Naive thymus-derived CD4-positive, alpha-beta T cell (primary cell): ENCODE measurements around the gene FBXL12. TPM values are rescaled to one million over a fixed set of nuclear protein-coding genes. Genes with fewer than 3 reads are reported as not detected.

Source experiments
- ATAC-seq: fragments of 150-1000 bp; cut with Tn5 transposase; 2 replicates; pipeline ENCODE4 v1.10.0; 2021; ENCODE audit warnings: mild to moderate bottlenecking, moderate library complexity
- CTCF ChIA-PET: fragments of 350-600 bp; sonication (Branson Sonifier 250); formaldehyde crosslinking; loops from one replicate; lab custom pipeline; 2021; ENCODE audit warnings: antibody characterized with exemption; lab: Charles Lee
- POLR2A ChIA-PET: fragments of 350-600 bp; sonication (Branson Sonifier 250); formaldehyde crosslinking; loops from one replicate; lab custom pipeline; 2021; ENCODE audit warnings: antibody characterized with exemption, inconsistent platforms; lab: Charles Lee
- DNase-seq, 9 donors: peaks; one replicate each; pipeline versions ENCODE4 v3.0.0 to v3.0.0-alpha.2; 2020 to 2022; ENCODE audit warnings: mixed read lengths in 1 of 9
- H3K27ac ChIP-seq: one replicate; pipeline ENCODE4 v1.7.0; 2013; ENCODE audit warnings: mild to moderate bottlenecking, low read depth, low read length, moderate library complexity
- H3K27me3 ChIP-seq, 2 donors: one replicate each; pipeline ENCODE4 v1.7.0; 2013; ENCODE audit warnings: low read length in 2 of 2, mild to moderate bottlenecking in 2 of 2, moderate library complexity in 2 of 2; ENCODE audit not compliant: control insufficient read depth in 2 of 2, insufficient read depth in 2 of 2
- H3K36me3 ChIP-seq, 3 experiments: 1 replicate in 2 of 3; 2 replicates in 1 of 3; pipeline ENCODE4 v1.7.0; 2013; ENCODE audit warnings: low read length in 3 of 3, mild to moderate bottlenecking in 3 of 3, moderate library complexity in 1 of 3; ENCODE audit not compliant: insufficient read depth in 3 of 3, control insufficient read depth in 2 of 3
- H3K4me1 ChIP-seq, 2 donors: one replicate each; pipeline ENCODE4 v1.7.0; 2013; ENCODE audit warnings: low read length in 2 of 2, mild to moderate bottlenecking in 2 of 2, moderate library complexity in 1 of 2; ENCODE audit not compliant: control insufficient read depth in 2 of 2, insufficient read depth in 2 of 2
- H3K4me3 ChIP-seq: 2 replicates; pipeline ENCODE4 v1.7.0; 2013; ENCODE audit warnings: mild to moderate bottlenecking, low read length
- H3K9me3 ChIP-seq, 3 experiments: 1 replicate in 2 of 3; 2 replicates in 1 of 3; pipeline ENCODE4 v1.7.0; 2013; ENCODE audit warnings: low read length in 3 of 3; ENCODE audit not compliant: control insufficient read depth in 2 of 3
- H3K27ac Mint-ChIP-seq, 9 donors: one replicate each; pipeline ENCODE4 v1.8.0; 2020 to 2022; ENCODE audit warnings: mixed read lengths in 9 of 9, mild to moderate bottlenecking in 8 of 9, moderate library complexity in 5 of 9, inconsistent platforms in 2 of 9
- H3K27me3 Mint-ChIP-seq, 5 donors: one replicate each; pipeline ENCODE4 v1.8.0; 2021 to 2022; ENCODE audit warnings: mixed read lengths in 5 of 5, mild to moderate bottlenecking in 1 of 5
- H3K36me3 Mint-ChIP-seq, 5 donors: one replicate each; pipeline ENCODE4 v1.8.0; 2020 to 2022; ENCODE audit warnings: mixed read lengths in 5 of 5, mild to moderate bottlenecking in 3 of 5, inconsistent platforms in 1 of 5
- H3K4me1 Mint-ChIP-seq, 7 donors: one replicate each; pipeline ENCODE4 v1.8.0; 2020 to 2022; ENCODE audit warnings: mixed read lengths in 7 of 7, mild to moderate bottlenecking in 3 of 7, inconsistent platforms in 1 of 7
- H3K4me3 Mint-ChIP-seq, 10 donors: one replicate each; pipeline ENCODE4 v1.8.0; 2020 to 2022; ENCODE audit warnings: mild to moderate bottlenecking in 10 of 10, mixed read lengths in 10 of 10, moderate library complexity in 6 of 10, inconsistent platforms in 2 of 10
- H3K9me3 Mint-ChIP-seq, 11 donors: one replicate each; pipeline ENCODE4 v1.8.0; 2020 to 2022; ENCODE audit warnings: mixed read lengths in 11 of 11, mild to moderate bottlenecking in 4 of 11, inconsistent platforms in 1 of 11, moderate library complexity in 1 of 11
- intact Hi-C, 2 donors: fragments of 100-400 bp; cut with micrococcal nuclease; formaldehyde crosslinking; loops; one replicate each; pipeline ENCODE4 v1.15.1; 2023
- polyA plus RNA-seq, 2 donors: library from polyadenylated mRNA; unstranded; fragments of 300-500 nt; fragmentation: Illumina TruSeq; gene quantifications; one replicate each; pipeline ENCODE4 v1.2.3, GENCODE V29; 2021
- total RNA-seq, 6 experiments: library from RNA in 5 of 6; stranded (reverse) in 5 of 6; gene quantifications; 1 replicate in 5 of 6; 2 replicates in 1 of 6; pipeline ENCODE4 v1.2.3 and lab custom pipeline; 2021 to 2026

FBXL12 gene
- total and polyA plus RNA-seq, 7 experiments from 2014 or later = 8.5 to 36.2 (median 32.4) TPM

- Mint-ChIP-seq H3K36me3 (peaks cover 0 to 8% (median 0%) of the 10 kb centered on the region in 5 donors), H3K27me3 (peaks cover 0 to 3% (median 0%) of the 10 kb centered on the region in 5 donors), H3K4me3 (no peak overlapping the region), H3K4me1 (peaks cover 15 to 39% (median 29%) of the 10 kb centered on the region in 7 donors), H3K9me3 (peaks cover 0 to 7% (median 1%) of the 10 kb centered on the region in 11 donors), H3K27ac (peak overlapping the region in 2 of 9 donors; percentile 18 to 65)
- peaks cover 0 to 7% (median 0%) of the 10 kb centered on the region in 3 experiments for H3K9me3 ChIP-seq
- H3K36me3 ChIP-seq = no peaks in the 10 kb centered on the region
- no peaks in the 10 kb centered on the region for H3K27me3 ChIP-seq
- no peak overlapping the region for H3K27ac ChIP-seq
- CTCF ChIA-PET = interaction anchor here (1.4 to 1.6 kb wide), 2 partner anchors 30 to 593 kb away, joined by 3 to 10 read pairs; partner anchors contain the start of gene UBL5
- ATAC-seq (no peak), DNase-seq (no peak)
- intact Hi-C loops = loop anchor here (2.0 kb wide), 2 partner anchors 363 to 661 kb away; partner anchors contain the start of gene ZNF266 (in 1 of the 2)
- no peak overlapping the region for H3K4me3 ChIP-seq
- peaks cover 0 to 7% of the 10 kb centered on the region in 2 donors for H3K4me1 ChIP-seq
- POLR2A ChIA-PET = interaction anchor here (0.5 to 1.1 kb wide), 3 partner anchors 31 to 197 kb away, joined by 3 to 4 read pairs (median 3); partner anchors contain the start of gene ZNF561
Measured at GRCh38 chr19:9797871-9798270, 21.0 kb downstream of the FBXL12 start.

- peak; percentile 55 to 92 (median 87) for DNase-seq
- Histone ChIP-seq H3K9me3 (peaks cover 0 to 7% (median 0%) of the 10 kb centered on the region in 3 experiments), H3K36me3 (peaks cover 0 to 3% (median 0%) of the 10 kb centered on the region in 3 experiments), H3K27me3 (no peaks in the 10 kb centered on the region), H3K4me1 (peaks cover 0 to 7% of the 10 kb centered on the region in 2 donors), H3K4me3 (no peak overlapping the region), H3K27ac (peak overlapping the region; percentile 63)
- peak; percentile 48 for ATAC-seq
- intact Hi-C loops = loop anchor here (1.0 to 2.0 kb wide), 13 partner anchors 11 to 660 kb away; partner anchors contain the start of genes FBXL12 (in 2 of the 2), ZNF561 (in 2 of the 2), ZNF846 (in 2 of the 2) and PIN1 (in 1 of the 2)
- peaks cover 0 to 5% (median 0%) of the 10 kb centered on the region in 5 donors for H3K36me3 Mint-ChIP-seq
- peaks cover 15 to 43% (median 34%) of the 10 kb centered on the region in 7 donors for H3K4me1 Mint-ChIP-seq
- H3K4me3 Mint-ChIP-seq = peak overlapping the region in 3 of 10 donors; percentile 16 to 43 (median 16)
- peak overlapping the region; percentile 66 to 97 (median 90) for H3K27ac Mint-ChIP-seq
- H3K9me3 Mint-ChIP-seq = peaks cover 0 to 7% (median 1%) of the 10 kb centered on the region in 11 donors
- ChIA-PET POLR2A (interaction anchor here (0.6 to 1.6 kb wide), 6 partner anchors 10 to 487 kb away, joined by 3 to 9 read pairs (median 4); partner anchors contain the start of genes ZNF699 and ZNF846), CTCF (interaction anchor here (0.7 to 1.7 kb wide), 17 partner anchors 11 to 591 kb away, joined by 3 to 14 read pairs (median 4); partner anchors contain the start of genes ZNF561 and ZNF846)
- H3K27me3 Mint-ChIP-seq = peaks cover 0 to 3% (median 0%) of the 10 kb centered on the region in 5 donors
Measured at GRCh38 chr19:9796113-9796773, 22.6 kb downstream of the FBXL12 start.

DNA sequence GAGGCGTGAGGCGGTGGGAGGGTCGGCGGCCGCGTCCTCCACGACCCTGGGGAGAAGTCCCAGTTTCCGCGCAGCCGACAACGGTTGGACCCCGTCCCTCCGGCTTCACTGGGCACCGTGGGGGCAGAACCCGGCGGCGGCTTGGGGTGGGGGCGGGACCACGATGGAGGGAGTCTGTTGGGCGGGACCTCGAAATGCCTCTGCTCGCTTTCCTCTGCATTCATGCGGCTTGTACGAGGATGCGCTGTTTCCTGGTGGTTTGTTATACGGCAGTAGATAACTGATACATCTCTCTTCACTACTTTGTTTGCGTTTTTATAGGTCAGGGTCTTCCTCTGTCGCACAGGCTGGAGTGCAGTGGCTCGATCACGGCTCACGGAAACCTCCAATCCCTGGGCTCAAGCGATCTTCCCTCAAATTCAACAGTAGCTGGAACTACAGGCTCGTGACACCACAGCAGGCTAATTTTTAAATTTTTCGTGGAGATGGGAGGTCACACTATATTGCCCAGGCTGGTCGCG, 25.7 kb downstream of the FBXL12 start:
- intact Hi-C loops = loop anchor here (1.0 to 5.0 kb wide), 4 partner anchors 8 to 1871 kb away; partner anchors contain the start of genes SNAPC2 (in 1 of the 2), ZNF426 (in 1 of the 2) and ZNF653 (in 1 of the 2)
- H3K9me3 ChIP-seq = peaks cover 0 to 7% (median 0%) of the 10 kb centered on the region in 3 experiments
- DNase-seq (peak in 1 of 9 donors; percentile 69), ATAC-seq (peak; percentile 10)
- no peaks in the 10 kb centered on the region for H3K27me3 ChIP-seq
- peaks cover 13 to 44% (median 33%) of the 10 kb centered on the region in 7 donors for H3K4me1 Mint-ChIP-seq
- POLR2A ChIA-PET = interaction anchor here (0.6 to 2.3 kb wide), 7 partner anchors 9 to 172 kb away, joined by 3 to 19 read pairs (median 4); partner anchors contain the start of genes ZNF561 and ZNF846
- peaks cover 0 to 3% (median 0%) of the 10 kb centered on the region in 5 donors for H3K27me3 Mint-ChIP-seq
- H3K36me3 ChIP-seq = peaks cover 0 to 3% (median 0%) of the 10 kb centered on the region in 3 experiments
- peak overlapping the region; percentile 99 for H3K27ac ChIP-seq
- CTCF ChIA-PET = interaction anchor here (0.7 to 1.2 kb wide), 2 partner anchors 80 to 207 kb away, joined by 3 read pairs; no protein-coding TSS in a partner anchor
- H3K4me3 ChIP-seq = peak overlapping the region; percentile 89
- H3K4me1 ChIP-seq = peaks cover 0 to 11% of the 10 kb centered on the region in 2 donors
- H3K9me3 Mint-ChIP-seq = peaks cover 0 to 7% (median 1%) of the 10 kb centered on the region in 11 donors
- H3K27ac Mint-ChIP-seq = peak overlapping the region; percentile 90 to 98 (median 97)
- H3K4me3 Mint-ChIP-seq = peak overlapping the region; percentile 73 to 99 (median 88)
- peaks cover 0 to 5% (median 0%) of the 10 kb centered on the region in 5 donors for H3K36me3 Mint-ChIP-seq

DNA sequence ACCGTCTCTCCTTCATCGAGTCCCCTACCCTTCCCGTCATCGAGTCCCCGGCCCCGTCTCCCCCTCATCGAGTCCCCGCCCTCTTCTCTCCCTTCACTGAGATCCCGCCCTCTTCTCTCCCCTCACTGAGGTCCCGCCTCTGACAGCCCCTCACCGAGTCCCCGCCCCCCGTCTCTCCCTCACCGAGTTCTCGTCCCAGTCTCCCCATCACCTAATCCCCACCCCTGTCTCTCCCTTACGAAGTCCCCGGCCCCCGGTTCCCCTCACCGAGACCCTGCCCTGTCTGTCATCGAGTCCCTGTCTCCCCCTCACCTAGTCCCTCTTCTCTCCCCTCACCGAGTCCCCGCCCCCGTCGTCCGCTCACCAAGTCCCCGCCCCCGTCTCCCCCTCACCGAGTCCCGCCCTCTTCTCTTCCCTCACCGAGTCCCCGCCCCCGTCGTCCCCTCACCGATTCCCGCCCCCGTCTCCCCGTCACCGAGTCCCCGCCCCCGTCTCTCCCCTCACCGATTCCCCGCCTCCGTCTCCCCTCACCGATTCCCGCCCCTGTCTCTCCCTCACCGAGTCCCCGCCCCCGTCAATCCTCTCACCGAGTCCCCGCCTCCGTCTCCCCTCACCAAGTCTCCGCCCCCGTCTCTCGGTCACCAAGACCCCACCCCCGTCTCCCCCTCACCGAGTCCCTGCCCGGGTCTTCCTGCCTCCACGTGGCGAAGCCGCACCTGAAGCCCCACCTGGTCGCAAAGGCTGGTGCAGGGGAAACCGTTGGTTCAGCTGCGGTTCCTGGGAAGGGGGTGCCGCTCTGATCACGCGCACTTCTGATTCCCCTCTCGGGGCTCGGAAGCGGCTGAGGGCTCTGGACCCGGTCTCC, 26.4 kb downstream of the FBXL12 start:
- peak overlapping the region; percentile 73 to 99 (median 88) for H3K4me3 Mint-ChIP-seq
- Histone ChIP-seq H3K4me3 (peak overlapping the region; percentile 89), H3K27me3 (no peaks in the 10 kb centered on the region), H3K9me3 (peaks cover 0 to 7% (median 0%) of the 10 kb centered on the region in 3 experiments), H3K27ac (peak overlapping the region; percentile 99), H3K4me1 (peaks cover 0 to 11% of the 10 kb centered on the region in 2 donors), H3K36me3 (peaks cover 0 to 3% (median 0%) of the 10 kb centered on the region in 3 experiments)
- ChIA-PET CTCF (no interaction called here), POLR2A (interaction anchor here (1.1 to 2.3 kb wide), 3 partner anchors 9 to 23 kb away, joined by 3 to 19 read pairs (median 4); partner anchors contain the start of gene ZNF846)
- peak overlapping the region; percentile 90 to 98 (median 97) for H3K27ac Mint-ChIP-seq
- ATAC-seq = peak; percentile 71
- peaks cover 0 to 5% (median 0%) of the 10 kb centered on the region in 5 donors for H3K36me3 Mint-ChIP-seq
- peaks cover 0 to 3% (median 0%) of the 10 kb centered on the region in 5 donors for H3K27me3 Mint-ChIP-seq
- H3K4me1 Mint-ChIP-seq = peaks cover 13 to 41% (median 33%) of the 10 kb centered on the region in 7 donors
- DNase-seq = peak; percentile 79 to 96 (median 90)
- H3K9me3 Mint-ChIP-seq = peaks cover 0 to 7% (median 0%) of the 10 kb centered on the region in 11 donors
- intact Hi-C loops = loop anchor here (1.0 to 5.0 kb wide), 12 partner anchors 7 to 1870 kb away; partner anchors contain the start of genes FBXL12 (in 2 of the 2), PIN1 (in 2 of the 2), ZNF846 (in 2 of the 2) and SNAPC2 (in 1 of the 2)

DNA sequence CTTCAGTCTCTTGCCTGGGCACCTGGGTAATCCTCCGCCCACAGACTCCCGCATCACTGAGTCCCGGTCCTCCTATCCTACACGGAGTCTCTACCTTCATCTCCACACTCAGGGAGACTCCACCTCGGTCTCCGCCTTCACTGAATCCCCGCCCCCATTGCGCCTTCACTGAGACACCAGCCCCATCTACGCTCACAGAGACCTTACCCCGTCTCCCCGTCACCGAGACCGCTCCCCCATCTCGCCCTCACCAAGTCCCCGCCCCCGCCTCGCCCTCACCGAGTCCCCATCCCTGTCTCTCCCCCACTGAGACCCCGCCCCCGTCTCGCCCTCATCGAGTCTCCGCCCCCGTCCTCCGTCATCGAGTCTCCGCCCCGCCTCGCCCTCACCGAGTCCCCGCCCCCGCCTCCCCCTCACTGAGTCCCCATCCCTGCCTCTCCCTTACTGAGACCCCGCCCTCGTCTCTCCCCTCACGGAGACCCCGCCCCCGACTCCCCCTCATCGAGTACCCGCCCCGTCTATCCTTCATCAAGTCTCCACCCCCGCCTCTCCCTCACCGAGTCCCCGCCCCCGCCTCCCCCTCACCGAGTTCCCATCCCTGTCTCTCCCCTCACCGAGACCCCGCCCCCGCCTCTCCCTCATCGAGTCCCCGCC, 27.2 kb downstream of the FBXL12 start:
- Mint-ChIP-seq H3K4me1 (peaks cover 13 to 42% (median 34%) of the 10 kb centered on the region in 7 donors), H3K9me3 (peaks cover 0 to 7% (median 0%) of the 10 kb centered on the region in 11 donors), H3K27me3 (peaks cover 0 to 3% (median 0%) of the 10 kb centered on the region in 5 donors), H3K36me3 (peaks cover 0 to 5% (median 0%) of the 10 kb centered on the region in 5 donors), H3K4me3 (peak overlapping the region; percentile 73 to 99 (median 88)), H3K27ac (peak overlapping the region; percentile 90 to 98 (median 97))
- Histone ChIP-seq H3K36me3 (peaks cover 0 to 3% (median 0%) of the 10 kb centered on the region in 3 experiments), H3K27me3 (no peaks in the 10 kb centered on the region), H3K27ac (peak overlapping the region; percentile 99), H3K4me3 (peak overlapping the region; percentile 89), H3K4me1 (peaks cover under 1 to 11% of the 10 kb centered on the region in 2 donors), H3K9me3 (peaks cover 0 to 7% (median 0%) of the 10 kb centered on the region in 3 experiments)
- intact Hi-C loops = loop anchor here (1.0 to 5.0 kb wide), 14 partner anchors 23 to 1869 kb away; partner anchors contain the start of genes FBXL12 (in 2 of the 2), PIN1 (in 2 of the 2), ZNF561 (in 2 of the 2) and ZNF562 (in 2 of the 2)
- peak; percentile 81 to 98 (median 88) for DNase-seq
- POLR2A ChIA-PET = interaction anchor here (0.6 to 1.3 kb wide), 2 partner anchors 10 to 166 kb away, joined by 3 read pairs; no protein-coding TSS in a partner anchor
- CTCF ChIA-PET = no interaction called here
- ATAC-seq = peak; percentile 75
